H9 (cell line): ENCODE results near the gene ZNF783. TPM values are rescaled to one million over a fixed set of nuclear protein-coding genes. Genes with fewer than 3 reads are reported as not detected.

ENCODE experiments used
- DNase-seq: peaks from one replicate; pipeline ENCODE4 v3.0.0-alpha.2; 2017
- H2AFZ ChIP-seq: one replicate; pipeline ENCODE4 v1.6.1; 2013; ENCODE audit warnings: mild to moderate bottlenecking, low read length, control low read depth, moderate library complexity
- H2AK5ac ChIP-seq: 2 replicates; pipeline ENCODE4 v1.6.1; 2013; ENCODE audit warnings: low read length, control low read depth, mixed read lengths; ENCODE audit not compliant: insufficient read length
- H2BK120ac ChIP-seq: one replicate; pipeline ENCODE4 v1.6.1; 2013; ENCODE audit warnings: low read depth, mild to moderate bottlenecking, low read length, control low read depth, inconsistent platforms; ENCODE audit not compliant: poor library complexity, severe bottlenecking
- H2BK12ac ChIP-seq: 2 replicates; pipeline ENCODE4 v1.6.1; 2013; ENCODE audit warnings: low read length, control low read depth, mixed read lengths, low read depth; ENCODE audit not compliant: insufficient read length
- H2BK15ac ChIP-seq: 2 replicates; pipeline ENCODE4 v1.6.1; 2013; ENCODE audit warnings: low read depth, low read length, control low read depth
- H2BK20ac ChIP-seq: one replicate; pipeline ENCODE4 v1.6.1; 2013; ENCODE audit warnings: low read depth, mild to moderate bottlenecking, low read length, control low read depth, inconsistent platforms; ENCODE audit not compliant: poor library complexity, severe bottlenecking
- H2BK5ac ChIP-seq: 2 replicates; pipeline ENCODE4 v1.6.1; 2013; ENCODE audit warnings: low read length, control low read depth, mixed read lengths; ENCODE audit not compliant: insufficient read length
- H3K14ac ChIP-seq: 2 replicates; pipeline ENCODE4 v1.6.1; 2013; ENCODE audit warnings: low read length, control low read depth; ENCODE audit not compliant: insufficient read depth
- H3K18ac ChIP-seq: 2 replicates; pipeline ENCODE4 v1.6.1; 2013; ENCODE audit warnings: low read depth, mild to moderate bottlenecking, mixed read lengths, low read length, control low read depth; ENCODE audit not compliant: insufficient read length
- H3K23ac ChIP-seq: 2 replicates; pipeline ENCODE4 v1.6.1; 2013; ENCODE audit warnings: low read length, control low read depth, mixed read lengths, low read depth; ENCODE audit not compliant: insufficient read length
- H3K23me2 ChIP-seq: 2 replicates; pipeline ENCODE4 v1.6.1; 2013; ENCODE audit warnings: low read depth, mild to moderate bottlenecking, mixed read lengths, low read length, control low read depth; ENCODE audit not compliant: insufficient read length, poor library complexity, severe bottlenecking
- H3K27ac ChIP-seq: 2 replicates; pipeline ENCODE4 v1.5.1; 2013; ENCODE audit warnings: low read length, control low read depth, mixed read lengths, low read depth; ENCODE audit not compliant: insufficient read length
- H3K27me3 ChIP-seq: 2 replicates; pipeline ENCODE4 v1.6.1; 2013; ENCODE audit warnings: low read length, control low read depth, inconsistent platforms; ENCODE audit not compliant: insufficient read depth
- H3K4ac ChIP-seq: 2 replicates; pipeline ENCODE4 v1.6.1; 2013; ENCODE audit warnings: low read depth, mild to moderate bottlenecking, control low read depth, inconsistent platforms, low read length, moderate library complexity
- H3K4me1 ChIP-seq: 2 replicates; pipeline ENCODE4 v1.6.1; 2013; ENCODE audit warnings: low read length, control low read depth, inconsistent platforms; ENCODE audit not compliant: insufficient read depth
- H3K4me2 ChIP-seq: 2 replicates; pipeline ENCODE4 v1.6.1; 2013; ENCODE audit warnings: low read length, control low read depth, mixed read lengths; ENCODE audit not compliant: insufficient read length, insufficient read depth
- H3K56ac ChIP-seq: 2 replicates; pipeline ENCODE4 v1.6.1; 2013; ENCODE audit warnings: low read depth, mild to moderate bottlenecking, mixed read lengths, low read length, control low read depth; ENCODE audit not compliant: insufficient read length
- H3K79me1 ChIP-seq: 2 replicates; pipeline ENCODE4 v1.6.1; 2013; ENCODE audit warnings: low read depth, mild to moderate bottlenecking, moderate library complexity, low read length, control low read depth, inconsistent platforms; ENCODE audit not compliant: insufficient read depth, poor library complexity, severe bottlenecking
- H3K79me2 ChIP-seq: 2 replicates; pipeline ENCODE4 v1.6.1; 2013; ENCODE audit warnings: low read length, control low read depth, inconsistent platforms; ENCODE audit not compliant: insufficient read depth
- H3K9ac ChIP-seq: 2 replicates; pipeline ENCODE4 v1.6.1; 2013; ENCODE audit warnings: low read length, control low read depth, mixed read lengths; ENCODE audit not compliant: insufficient read length; ENCODE audit errors: extremely low read depth
- H3K9me3 ChIP-seq: one replicate; pipeline ENCODE4 v1.6.1; 2013; ENCODE audit warnings: low read depth, low read length, inconsistent platforms; ENCODE audit not compliant: control insufficient read depth
- H3T11ph ChIP-seq: one replicate; pipeline ENCODE4 v1.6.1; 2013; ENCODE audit warnings: mild to moderate bottlenecking, low read length, control low read depth, inconsistent platforms
- H4K20me1 ChIP-seq: one replicate; pipeline ENCODE4 v1.6.1; 2013; ENCODE audit not compliant: control insufficient read depth, insufficient read length, insufficient read depth
- H4K5ac ChIP-seq: 2 replicates; pipeline ENCODE4 v1.6.1; 2013; ENCODE audit warnings: low read depth, mild to moderate bottlenecking, mixed read lengths, low read length, control low read depth; ENCODE audit not compliant: insufficient read length
- H4K8ac ChIP-seq: replicated peaks from 2 replicates; pipeline ENCODE4 v1.6.1; 2013; ENCODE audit warnings: low read length, control low read depth, mixed read lengths, low read depth; ENCODE audit not compliant: insufficient read length
- H4K91ac ChIP-seq: 2 replicates; pipeline ENCODE4 v1.6.1; 2013; ENCODE audit warnings: low read depth, mild to moderate bottlenecking, moderate library complexity, mixed read lengths, low read length, control low read depth; ENCODE audit not compliant: insufficient read length
- H3K27ac Mint-ChIP-seq, 3 experiments: 2 replicates in 2 of 3; 3 replicates in 1 of 3; pipeline ENCODE4 v1.8.0; 2020 to 2021; ENCODE audit warnings: mixed read lengths in 3 of 3, mild to moderate bottlenecking in 1 of 3, moderate library complexity in 1 of 3
- H3K27me3 Mint-ChIP-seq: 2 replicates; pipeline ENCODE4 v1.8.0; 2021; ENCODE audit warnings: low read depth, mild to moderate bottlenecking, moderate library complexity, mixed read lengths
- H3K36me3 Mint-ChIP-seq, 3 experiments: 2 replicates in 2 of 3; 3 replicates in 1 of 3; pipeline ENCODE4 v1.8.0; 2020 to 2021; ENCODE audit warnings: low read depth in 3 of 3, mixed read lengths in 3 of 3; ENCODE audit not compliant: insufficient read depth in 1 of 3
- H3K4me1 Mint-ChIP-seq, 2 experiments: 2 replicates each; pipeline ENCODE4 v1.8.0; 2020; ENCODE audit warnings: mixed read lengths in 2 of 2
- H3K4me3 Mint-ChIP-seq, 2 experiments: 2 replicates in 1 of 2; 3 replicates in 1 of 2; pipeline ENCODE4 v1.8.0; 2020 to 2021; ENCODE audit warnings: mild to moderate bottlenecking in 2 of 2, mixed read lengths in 2 of 2, moderate library complexity in 1 of 2
- H3K9me3 Mint-ChIP-seq, 2 experiments: 2 replicates in 1 of 2; 3 replicates in 1 of 2; pipeline ENCODE4 v1.8.0; 2020; ENCODE audit warnings: mild to moderate bottlenecking in 2 of 2, mixed read lengths in 2 of 2, moderate library complexity in 1 of 2
- WGBS: extraction: QIAGEN DNeasy Blood & Tissue Kit; methylation state at CpG from one replicate; pipeline ENCODE4 v1.1.7; 2013; ENCODE audit warnings: missing lambda C conversion rate, low lambda C conversion rate, mixed read lengths; ENCODE audit not compliant: insufficient read length; ENCODE audit errors: extremely low coverage; 5-methylcytosine and 5-hydroxymethylcytosine counted together
- total RNA-seq: library from RNA; stranded (reverse); gene quantifications from 2 replicates; pipeline ENCODE4 v1.2.1, GENCODE V29; 2021
- TF ChIP-seq, protein P1 (sequence below): fragments of 200-600 bp; sonication (generic); conservative IDR thresholded peaks from 3 replicates; pipeline ENCODE4 v1.8.0; 2021; ENCODE audit warnings: antibody characterized with exemption, mild to moderate bottlenecking

The ZNF783 gene
- total RNA-seq, 1 experiment from 2014 or later = 13.6 TPM

DNA sequence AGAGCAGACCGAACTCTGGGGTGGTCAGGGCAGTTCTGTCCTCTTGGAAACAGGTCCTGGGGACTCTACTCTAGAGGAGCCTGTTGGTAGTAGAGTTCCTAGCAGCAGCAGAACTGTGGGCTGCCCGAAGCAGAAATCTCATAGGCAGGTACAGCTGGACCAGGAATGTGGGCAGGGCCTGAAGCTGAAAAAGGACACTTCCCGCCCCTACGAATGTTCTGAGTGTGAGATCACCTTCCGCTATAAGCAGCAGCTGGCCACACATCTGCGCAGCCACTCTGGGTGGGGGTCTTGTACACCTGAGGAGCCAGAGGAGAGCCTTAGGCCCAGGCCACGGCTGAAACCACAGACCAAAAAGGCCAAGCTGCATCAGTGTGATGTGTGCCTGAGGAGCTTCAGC is 8.3 kb upstream of the ZNF783 start:
- H3K36me3 Mint-ChIP-seq = peaks cover 23 to 51% (median 49%) of the 10 kb centered on the region in 3 experiments; a peak in 6 of 7 replicates
- TF ChIP-seq, protein P1, sequence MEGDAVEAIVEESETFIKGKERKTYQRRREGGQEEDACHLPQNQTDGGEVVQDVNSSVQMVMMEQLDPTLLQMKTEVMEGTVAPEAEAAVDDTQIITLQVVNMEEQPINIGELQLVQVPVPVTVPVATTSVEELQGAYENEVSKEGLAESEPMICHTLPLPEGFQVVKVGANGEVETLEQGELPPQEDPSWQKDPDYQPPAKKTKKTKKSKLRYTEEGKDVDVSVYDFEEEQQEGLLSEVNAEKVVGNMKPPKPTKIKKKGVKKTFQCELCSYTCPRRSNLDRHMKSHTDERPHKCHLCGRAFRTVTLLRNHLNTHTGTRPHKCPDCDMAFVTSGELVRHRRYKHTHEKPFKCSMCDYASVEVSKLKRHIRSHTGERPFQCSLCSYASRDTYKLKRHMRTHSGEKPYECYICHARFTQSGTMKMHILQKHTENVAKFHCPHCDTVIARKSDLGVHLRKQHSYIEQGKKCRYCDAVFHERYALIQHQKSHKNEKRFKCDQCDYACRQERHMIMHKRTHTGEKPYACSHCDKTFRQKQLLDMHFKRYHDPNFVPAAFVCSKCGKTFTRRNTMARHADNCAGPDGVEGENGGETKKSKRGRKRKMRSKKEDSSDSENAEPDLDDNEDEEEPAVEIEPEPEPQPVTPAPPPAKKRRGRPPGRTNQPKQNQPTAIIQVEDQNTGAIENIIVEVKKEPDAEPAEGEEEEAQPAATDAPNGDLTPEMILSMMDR = no peak
- H3K27ac ChIP-seq = no peak overlapping the region

More for the DNA sequence above, 8.3 kb upstream of the ZNF783 start:
- no peaks in the 10 kb centered on the region for H3K4me1 Mint-ChIP-seq
- H3K4me3 Mint-ChIP-seq = no peak overlapping the region
- H3K9ac ChIP-seq = no peak overlapping the region
- H3K18ac ChIP-seq = no peak overlapping the region
- H3K79me1 ChIP-seq = peaks cover 2% of the 10 kb centered on the region
- H3K27me3 Mint-ChIP-seq = no peaks in the 10 kb centered on the region
- no peak overlapping the region for H3K4ac ChIP-seq
- H3K4me2 ChIP-seq = no peak overlapping the region
- H2BK12ac ChIP-seq = no peak overlapping the region
- H3K27me3 ChIP-seq = no peaks in the 10 kb centered on the region
- H4K8ac ChIP-seq = no peak overlapping the region
- no peaks in the 10 kb centered on the region for H4K20me1 ChIP-seq
- H2BK5ac ChIP-seq = no peak overlapping the region
- no peak overlapping the region for H4K5ac ChIP-seq
- H3K9me3 Mint-ChIP-seq = no peaks in the 10 kb centered on the region
- H3K9me3 ChIP-seq = no peaks in the 10 kb centered on the region
- no peak overlapping the region for H3K56ac ChIP-seq
- H2BK15ac ChIP-seq = no peak overlapping the region
- no peak overlapping the region for H2BK120ac ChIP-seq
- no CpG with 5 or more reads among the region's 7 CpGs for WGBS
- H2AFZ ChIP-seq = no peak overlapping the region
- H3K23me2 ChIP-seq = no peaks in the 10 kb centered on the region
- no peak overlapping the region for H3T11ph ChIP-seq
- H3K4me1 ChIP-seq = no peaks in the 10 kb centered on the region
- DNase-seq = no peak
- no peaks in the 10 kb centered on the region for H3K79me2 ChIP-seq
- no peak overlapping the region for H2AK5ac ChIP-seq
- H3K14ac ChIP-seq = no peak overlapping the region
- H3K23ac ChIP-seq = no peak overlapping the region
- no peak overlapping the region for H2BK20ac ChIP-seq
- H3K27ac Mint-ChIP-seq = no peak overlapping the region
- no peak overlapping the region for H4K91ac ChIP-seq
